Endothelial cell of umbilical vein (primary cell): ENCODE data around the gene KCNMA1. TPM values are rescaled to one million over a fixed set of nuclear protein-coding genes. Genes with fewer than 3 reads are reported as not detected.

Experiments used
- BruUV-seq: library from RNA; stranded (reverse); fragments of 400-500 nt; replicated peaks from 2 replicates; lab custom pipeline; 2021; lab: Mats Ljungman, UMichigan
- CTCF ChIA-PET: fragments of 300-600, 350-600 bp; sonication (Branson Sonifier 250); formaldehyde crosslinking; loops from one replicate; lab custom pipeline; 2021; ENCODE audit warnings: antibody characterized with exemption, inconsistent platforms; lab: Charles Lee
- POLR2A ChIA-PET: fragments of 300-600, 350-600 bp; sonication (Branson Sonifier 250); formaldehyde crosslinking; loops from one replicate; lab custom pipeline; 2021; ENCODE audit warnings: antibody characterized with exemption, inconsistent platforms; lab: Charles Lee
- DNase-seq: peaks from one replicate; pipeline ENCODE4 v3.0.0-alpha.2; 2011; ENCODE audit warnings: low read depth, low spot score
- FAIRE-seq: peaks from 2 replicates; lab custom pipeline; 2011; peaks lifted over from hg19 to GRCh38; lab: Jason Lieb, UNC
- H2AFZ ChIP-seq: 2 replicates; pipeline ENCODE4 v1.6.0; 2012; ENCODE audit warnings: low read depth, low read length, control low read depth, inconsistent platforms
- H3K27ac ChIP-seq: 2 replicates; pipeline ENCODE4 v1.5.1; 2011; ENCODE audit warnings: low read depth, mild to moderate bottlenecking, control low read depth, low read length, moderate library complexity; ENCODE audit not compliant: insufficient read depth
- H3K27me3 ChIP-seq, 2 experiments: 2 replicates each; pipeline versions ENCODE4 v1.6.0 to v1.6.1; 2011; ENCODE audit warnings: low read length in 2 of 2, mixed read lengths in 1 of 2; ENCODE audit not compliant: control insufficient read depth in 2 of 2, insufficient read depth in 2 of 2
- H3K36me3 ChIP-seq, 2 experiments: 2 replicates in 1 of 2; 3 replicates in 1 of 2; pipeline ENCODE4 v1.5.1; 2011; ENCODE audit warnings: low read length in 2 of 2, mild to moderate bottlenecking in 1 of 2, moderate library complexity in 1 of 2; ENCODE audit not compliant: control insufficient read depth in 2 of 2, insufficient read depth in 2 of 2; ENCODE audit errors: extremely low read depth in 1 of 2
- H3K4me1 ChIP-seq: 3 replicates; pipeline ENCODE4 v1.5.1; 2011; ENCODE audit warnings: mild to moderate bottlenecking, low read length; ENCODE audit not compliant: control insufficient read depth, insufficient read depth; ENCODE audit errors: extremely low read depth
- H3K4me2 ChIP-seq: 2 replicates; pipeline ENCODE4 v1.6.1; 2011; ENCODE audit warnings: low read length, control low read depth, mixed read lengths; ENCODE audit not compliant: insufficient read depth
- H3K4me3 ChIP-seq, 3 experiments: fragments of 200-600 bp in 1 of 3; sonication (generic), shearing (Covaris generic) in 1 of 3; replicated peaks in 1 of 3; 2 replicates each; pipeline ENCODE4 v1.5.1; 2011 to 2016; ENCODE audit warnings: control low read depth in 3 of 3, low read length in 3 of 3, mild to moderate bottlenecking in 2 of 3, inconsistent platforms in 1 of 3, low read depth in 1 of 3, moderate library complexity in 1 of 3; ENCODE audit not compliant: insufficient read depth in 1 of 3
- H3K79me2 ChIP-seq: 2 replicates; pipeline ENCODE4 v1.6.0; 2012; ENCODE audit warnings: low read length, inconsistent platforms; ENCODE audit not compliant: control insufficient read depth, insufficient read depth
- H3K9ac ChIP-seq: replicated peaks from 2 replicates; pipeline ENCODE3; 2011; ENCODE audit warnings: low read length, control low read depth; ENCODE audit not compliant: insufficient read depth; ENCODE audit errors: extremely low read depth
- H3K9me1 ChIP-seq: replicated peaks from 3 replicates; pipeline ENCODE4 v1.6.0; 2011; ENCODE audit warnings: mild to moderate bottlenecking, low read length; ENCODE audit not compliant: control insufficient read depth, insufficient read depth; ENCODE audit errors: extremely low read depth
- H3K9me3 ChIP-seq: replicated peaks from 2 replicates; pipeline ENCODE4 v1.5.1; 2012; ENCODE audit warnings: low read length, inconsistent platforms; ENCODE audit not compliant: control insufficient read depth, insufficient read depth
- H4K20me1 ChIP-seq: replicated peaks from 2 replicates; pipeline ENCODE3; 2011; ENCODE audit warnings: mild to moderate bottlenecking, low read length; ENCODE audit not compliant: control insufficient read depth, insufficient read depth; ENCODE audit errors: extremely low read depth
- EZH2 ChIP-seq: IDR thresholded peaks from 2 replicates; pipeline ENCODE4 v1.6.1; 2012; ENCODE audit warnings: borderline replicate concordance, low read depth, mild to moderate bottlenecking, moderate library complexity, low read length, inconsistent platforms; ENCODE audit not compliant: severe bottlenecking
- MYC ChIP-seq: IDR thresholded peaks from one replicate; pipeline ENCODE4 v1.6.1; 2011; ENCODE audit warnings: mild to moderate bottlenecking, low read depth, low read length
- POLR2A ChIP-seq: IDR thresholded peaks from 2 replicates; pipeline ENCODE4 v1.6.1; 2012; ENCODE audit warnings: low read depth, mild to moderate bottlenecking, control low read depth, low read length
- dilution Hi-C: fragments of 300-500 bp; cut with MboI; formaldehyde crosslinking; loops from one replicate; pipeline ENCODE4 v1.15.0; 2019; ENCODE audit warnings: low sequenced_read_pairs; ENCODE audit not compliant: extremely low pct_ligation_motif_present
- intact Hi-C: fragments of 100-400 bp; cut with micrococcal nuclease; formaldehyde crosslinking; loops from one replicate; pipeline ENCODE4 v1.10.0; 2022
- polyA plus RNA-seq, 4 experiments: library from polyadenylated mRNA; depleted of rRNA in 3 of 4; stranded (reverse) in 3 of 4; unstranded in 1 of 4; fragments of >200 nt; gene quantifications; 2 replicates each; pipeline versions ENCODE4 v1.2.1 to v1.2.3, GENCODE V29; 2011 to 2012; ENCODE audit warnings: missing spikeins in 1 of 4
- total RNA-seq: library from RNA; stranded (reverse); gene quantifications from 2 replicates; pipeline ENCODE4 v1.2.3, GENCODE V29; 2021
- TF ChIP-seq, protein P1 (sequence below), 2 donors: IDR thresholded peaks; 1 replicate in 1 of 2; 2 replicates in 1 of 2; pipeline ENCODE4 v1.5.1; 2011; ENCODE audit warnings: low read length in 2 of 2, mild to moderate bottlenecking in 2 of 2, moderate library complexity in 2 of 2, control low read depth in 1 of 2, inconsistent platforms in 1 of 2, low read depth in 1 of 2; ENCODE audit not compliant: insufficient read depth in 1 of 2; ENCODE audit errors: extremely low read depth in 1 of 2

The KCNMA1 gene
- total and polyA plus RNA-seq, 2 donors (not counting 3 experiments of a cell fraction or from before 2014, with no cell fraction given) = 0.10 to 0.82 TPM

DNA sequence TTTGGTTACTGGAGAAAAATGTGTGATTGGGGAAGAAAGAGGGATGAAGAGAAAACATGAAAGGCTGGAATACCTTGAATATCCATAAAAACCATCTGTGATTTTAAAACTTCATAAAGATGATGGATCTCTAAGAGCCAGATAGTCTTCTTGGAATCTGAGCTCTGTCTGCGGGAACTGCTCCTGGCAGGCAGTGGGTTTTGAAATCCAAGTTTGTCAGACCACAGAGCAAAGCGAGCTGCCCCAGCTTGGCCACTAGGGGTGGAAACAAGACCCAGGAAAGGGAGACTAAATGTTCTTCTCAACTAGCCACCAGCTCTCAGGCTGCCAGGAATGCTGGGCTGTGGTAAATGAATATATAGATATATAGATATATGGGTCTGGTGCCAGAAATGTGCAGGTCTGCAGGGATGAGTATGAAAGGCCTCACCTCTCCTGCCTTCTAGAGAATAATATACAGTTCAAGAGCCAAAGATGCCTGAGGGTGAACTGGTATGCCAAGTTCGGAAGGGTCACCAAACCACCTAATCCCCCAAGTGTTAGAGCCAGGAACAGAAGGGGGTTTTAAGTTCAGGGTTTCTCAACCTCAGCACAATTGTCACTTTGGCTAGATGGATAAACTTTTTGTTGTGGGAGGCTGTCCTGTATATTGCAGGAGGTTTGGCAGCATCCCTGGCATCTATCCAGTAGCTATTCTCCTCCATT, 208.8 kb downstream of the KCNMA1 start:
- ChIA-PET POLR2A (no interaction called here), CTCF (interaction anchor here (0.6 to 2.7 kb wide), 9 partner anchors 10 to 254 kb away, joined by 3 to 9 read pairs (median 4); partner anchors contain the start of gene KCNMA1)
- no peaks in the 10 kb centered on the region for H3K79me2 ChIP-seq
- no peaks in the 10 kb centered on the region for H4K20me1 ChIP-seq
- H3K9ac ChIP-seq = no peak overlapping the region
- BruUV-seq = no TSS peak
- H3K9me1 ChIP-seq = no peaks in the 10 kb centered on the region
- no peak overlapping the region for H3K27ac ChIP-seq
- no peak overlapping the region for H3K4me3 ChIP-seq
- no peaks in the 10 kb centered on the region for H3K9me3 ChIP-seq
- no peaks in the 10 kb centered on the region for H3K27me3 ChIP-seq
- dilution Hi-C loops (no loop called here), intact Hi-C loops (no loop called here)
- H3K36me3 ChIP-seq = no peaks in the 10 kb centered on the region
- TF ChIP-seq, protein P1, sequence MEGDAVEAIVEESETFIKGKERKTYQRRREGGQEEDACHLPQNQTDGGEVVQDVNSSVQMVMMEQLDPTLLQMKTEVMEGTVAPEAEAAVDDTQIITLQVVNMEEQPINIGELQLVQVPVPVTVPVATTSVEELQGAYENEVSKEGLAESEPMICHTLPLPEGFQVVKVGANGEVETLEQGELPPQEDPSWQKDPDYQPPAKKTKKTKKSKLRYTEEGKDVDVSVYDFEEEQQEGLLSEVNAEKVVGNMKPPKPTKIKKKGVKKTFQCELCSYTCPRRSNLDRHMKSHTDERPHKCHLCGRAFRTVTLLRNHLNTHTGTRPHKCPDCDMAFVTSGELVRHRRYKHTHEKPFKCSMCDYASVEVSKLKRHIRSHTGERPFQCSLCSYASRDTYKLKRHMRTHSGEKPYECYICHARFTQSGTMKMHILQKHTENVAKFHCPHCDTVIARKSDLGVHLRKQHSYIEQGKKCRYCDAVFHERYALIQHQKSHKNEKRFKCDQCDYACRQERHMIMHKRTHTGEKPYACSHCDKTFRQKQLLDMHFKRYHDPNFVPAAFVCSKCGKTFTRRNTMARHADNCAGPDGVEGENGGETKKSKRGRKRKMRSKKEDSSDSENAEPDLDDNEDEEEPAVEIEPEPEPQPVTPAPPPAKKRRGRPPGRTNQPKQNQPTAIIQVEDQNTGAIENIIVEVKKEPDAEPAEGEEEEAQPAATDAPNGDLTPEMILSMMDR (IDR thresholded peaks at IDR 0.05; ENCODE audit: extremely low read depth in 1 of 2, insufficient read depth in 1 of 2, low read depth in 1 of 2, low read length in 2 of 2) = peak; percentile 15 to 22
- TF ChIP-seq EZH2 = no peak
- no peak for FAIRE-seq
- no peak overlapping the region for H2AFZ ChIP-seq
- H3K4me2 ChIP-seq = no peak overlapping the region
- DNase-seq = no peak
- no peaks in the 10 kb centered on the region for H3K4me1 ChIP-seq

DNA sequence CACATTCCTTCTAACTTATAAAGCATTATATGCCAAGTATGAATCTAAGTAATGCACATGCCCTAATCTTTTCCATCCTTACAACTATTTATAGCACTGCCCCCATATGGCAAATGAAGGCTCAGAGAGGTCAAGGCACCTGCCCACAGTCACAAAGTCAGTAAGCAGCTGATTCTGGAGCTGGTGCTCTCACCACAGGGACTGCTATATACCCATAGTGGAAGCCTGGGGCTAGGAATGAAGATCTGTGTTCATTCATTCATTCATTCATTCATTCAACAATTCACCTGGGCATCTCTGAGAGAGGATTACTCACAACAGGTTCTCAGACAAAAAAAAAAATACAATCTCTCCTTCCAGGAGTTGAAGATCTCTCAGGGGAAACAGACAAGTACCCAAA, 213.4 kb downstream of the KCNMA1 start:
- CTCF ChIA-PET = no interaction called here
- Histone ChIP-seq H4K20me1 (no peaks in the 10 kb centered on the region), H3K9me3 (no peaks in the 10 kb centered on the region), H3K27me3 (peaks cover 4 to 5% of the 10 kb centered on the region in 2 experiments), H3K4me1 (no peaks in the 10 kb centered on the region), H3K9me1 (no peaks in the 10 kb centered on the region), H2AFZ (no peak overlapping the region), H3K9ac (no peak overlapping the region), H3K4me3 (no peak overlapping the region), H3K4me2 (no peak overlapping the region), H3K27ac (no peak overlapping the region), H3K79me2 (no peaks in the 10 kb centered on the region), H3K36me3 (no peaks in the 10 kb centered on the region)
- no peak for DNase-seq
- POLR2A ChIA-PET = no interaction called here
- TF ChIP-seq POLR2A = no peak
- TF ChIP-seq MYC = no peak
- TF ChIP-seq, protein P1 (IDR thresholded peaks at IDR 0.05; ENCODE audit: extremely low read depth in 1 of 2, insufficient read depth in 1 of 2, low read depth in 1 of 2, low read length in 2 of 2) = no peak
- no peak for TF ChIP-seq EZH2
- dilution Hi-C loops (no loop called here), intact Hi-C loops (no loop called here)
- no peak for FAIRE-seq
- no TSS peak for BruUV-seq
